Lower leg skin (tissue), 4 donors: Measurements from ENCODE around the gene CATSPERB. TPM values are rescaled to one million over a fixed set of nuclear protein-coding genes. Genes with fewer than 3 reads are reported as not detected.

ENCODE experiments used
- DNase-seq, 2 donors: peaks; one replicate each; pipeline ENCODE4 v3.0.0-alpha.2; 2019; ENCODE audit warnings: low spot score in 2 of 2
- H3K4me3 ChIP-seq: fragments of 200-600 bp; sonication (generic); 2 replicates; pipeline ENCODE4 v1.5.1; 2017; ENCODE audit warnings: mild to moderate bottlenecking, low read depth; ENCODE audit not compliant: poor library complexity, severe bottlenecking
- POLR2A ChIP-seq, 2 donors: fragments of 450-650 bp; IDR thresholded peaks; one replicate each; pipeline ENCODE4 v1.6.1; 2016 to 2017; ENCODE audit warnings: antibody characterized with exemption in 2 of 2, mild to moderate bottlenecking in 1 of 2, moderate library complexity in 1 of 2
- WGBS, 2 donors: methylation state at CpG; one replicate each; pipeline ENCODE4 v1.1.5; 2018; 5-methylcytosine and 5-hydroxymethylcytosine counted together
- intact Hi-C: fragments of 100-400 bp; cut with DNase I; formaldehyde crosslinking; loops from one replicate; pipeline ENCODE4 v1.15.0; 2023; ENCODE audit warnings: low total_unique reads
- total RNA-seq, 4 donors: library from RNA; depleted of rRNA; stranded (reverse); fragments of >200 nt; gene quantifications; one replicate each; pipeline ENCODE4 v1.1.0, GENCODE V29; 2016
- TF ChIP-seq, protein P1 (sequence below), 3 donors: fragments of 450-650 bp; IDR thresholded peaks; one replicate each; pipeline ENCODE4 v1.5.1; 2016; ENCODE audit warnings: antibody characterized with exemption in 3 of 3, mild to moderate bottlenecking in 3 of 3, moderate library complexity in 2 of 3

The CATSPERB gene
- total RNA-seq, 4 donors from 2014 or later: 0.21 to 1.3 (median 0.44) TPM

- H3K4me3 ChIP-seq: no peak overlapping the region
- TF ChIP-seq POLR2A (IDR thresholded peaks at IDR 0.05): no peak
- TF ChIP-seq, protein P1, sequence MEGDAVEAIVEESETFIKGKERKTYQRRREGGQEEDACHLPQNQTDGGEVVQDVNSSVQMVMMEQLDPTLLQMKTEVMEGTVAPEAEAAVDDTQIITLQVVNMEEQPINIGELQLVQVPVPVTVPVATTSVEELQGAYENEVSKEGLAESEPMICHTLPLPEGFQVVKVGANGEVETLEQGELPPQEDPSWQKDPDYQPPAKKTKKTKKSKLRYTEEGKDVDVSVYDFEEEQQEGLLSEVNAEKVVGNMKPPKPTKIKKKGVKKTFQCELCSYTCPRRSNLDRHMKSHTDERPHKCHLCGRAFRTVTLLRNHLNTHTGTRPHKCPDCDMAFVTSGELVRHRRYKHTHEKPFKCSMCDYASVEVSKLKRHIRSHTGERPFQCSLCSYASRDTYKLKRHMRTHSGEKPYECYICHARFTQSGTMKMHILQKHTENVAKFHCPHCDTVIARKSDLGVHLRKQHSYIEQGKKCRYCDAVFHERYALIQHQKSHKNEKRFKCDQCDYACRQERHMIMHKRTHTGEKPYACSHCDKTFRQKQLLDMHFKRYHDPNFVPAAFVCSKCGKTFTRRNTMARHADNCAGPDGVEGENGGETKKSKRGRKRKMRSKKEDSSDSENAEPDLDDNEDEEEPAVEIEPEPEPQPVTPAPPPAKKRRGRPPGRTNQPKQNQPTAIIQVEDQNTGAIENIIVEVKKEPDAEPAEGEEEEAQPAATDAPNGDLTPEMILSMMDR (IDR thresholded peaks at IDR 0.05): no peak
- intact Hi-C loops: no loop called here
- DNase-seq: no peak
Measured at GRCh38 chr14:91585856-91586255, 146.0 kb downstream of the CATSPERB start.

DNA sequence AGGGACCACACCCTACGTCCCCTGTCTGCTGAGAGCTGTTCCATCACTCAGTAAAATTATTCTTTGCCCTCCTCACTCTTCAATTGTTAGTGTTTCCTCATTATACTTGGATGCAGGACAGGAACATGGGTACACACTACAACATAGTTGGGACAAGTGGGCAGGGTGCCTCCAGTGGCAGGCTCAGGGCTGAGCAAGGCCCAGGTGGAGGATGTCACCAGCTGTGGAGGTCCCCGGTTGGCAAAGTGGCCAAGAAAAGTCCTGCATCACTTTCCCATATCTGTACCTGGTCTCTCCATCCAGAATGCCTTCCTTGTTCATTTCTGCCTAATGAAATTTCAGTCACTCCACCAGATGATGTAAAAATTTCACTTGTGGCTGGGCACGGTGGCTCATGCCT lies 149.1 kb downstream of the CATSPERB start:
- TF ChIP-seq, protein P1 (IDR thresholded peaks at IDR 0.05): no peak
- TF ChIP-seq POLR2A (IDR thresholded peaks at IDR 0.05): no peak
- 73 to 77% methylated on average over 3 of the region's 3 CpGs for WGBS, 2 donors
- H3K4me3 ChIP-seq: no peak overlapping the region
- intact Hi-C loops: no loop called here
- no peak for DNase-seq

DNA sequence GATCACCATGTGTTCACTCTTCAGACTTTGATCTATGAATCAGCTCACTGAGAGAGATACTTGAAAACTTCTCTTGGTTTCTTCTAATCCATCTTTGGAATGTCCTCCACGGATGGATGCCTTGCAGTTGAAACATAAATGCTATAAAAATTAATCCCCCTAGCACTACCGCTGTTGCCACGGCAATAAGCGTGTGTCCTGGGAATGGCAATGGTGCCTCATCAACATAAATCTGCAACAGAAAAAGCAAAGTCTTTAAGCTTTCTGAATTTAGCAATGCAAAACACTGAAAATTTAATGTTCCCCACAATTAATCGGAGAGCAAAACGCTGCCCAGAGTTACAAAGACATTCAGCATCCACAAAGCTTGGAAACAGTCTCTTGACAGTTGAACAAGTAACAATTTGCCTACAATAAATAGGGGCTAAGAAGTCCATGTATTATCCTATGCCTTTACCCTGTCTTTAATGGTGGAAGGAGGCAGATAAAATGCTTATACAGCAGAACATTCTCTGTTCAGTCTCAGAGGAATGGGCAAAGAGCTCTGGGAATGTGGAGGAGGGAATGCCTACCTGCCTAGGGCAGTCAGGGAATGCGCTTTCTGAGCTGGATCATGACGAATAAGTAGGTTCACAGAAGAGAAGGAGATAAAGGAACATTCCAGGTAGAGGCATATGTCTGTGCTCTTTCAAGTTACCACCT lies 150.9 kb downstream of the CATSPERB start:
- intact Hi-C loops: no loop called here
- DNase-seq: no peak
- 41 to 51% methylated on average over 8 of the region's 8 CpGs for WGBS, 2 donors
- no peak overlapping the region for H3K4me3 ChIP-seq
- no peak for TF ChIP-seq POLR2A (IDR thresholded peaks at IDR 0.05)
- TF ChIP-seq, protein P1 (IDR thresholded peaks at IDR 0.05): no peak

GRCh38 chr14:91577632-91578233 lies 154.2 kb downstream of the CATSPERB start:
- 89 to 91% methylated on average over 22 to 26 of the region's 30 CpGs for WGBS, 2 donors
- intact Hi-C loops: no loop called here
- TF ChIP-seq, protein P1 (IDR thresholded peaks at IDR 0.05): no peak
- TF ChIP-seq POLR2A (IDR thresholded peaks at IDR 0.05): no peak
- DNase-seq: no peak
- no peak overlapping the region for H3K4me3 ChIP-seq

GRCh38 chr14:91575469-91576208 lies 156.2 kb downstream of the CATSPERB start:
- TF ChIP-seq, protein P1 (IDR thresholded peaks at IDR 0.05): no peak
- no peak for TF ChIP-seq POLR2A (IDR thresholded peaks at IDR 0.05)
- no peak for DNase-seq
- H3K4me3 ChIP-seq: no peak overlapping the region
- intact Hi-C loops: no loop called here
- 60 to 62% methylated on average over 13 of the region's 13 CpGs for WGBS, 2 donors
